Smooth muscle cell (in vitro differentiated cells): ENCODE data around the gene TBRG4. TPM values are rescaled to one million over a fixed set of nuclear protein-coding genes. Genes with fewer than 3 reads are reported as not detected.

Experiments used
- DNase-seq: peaks from one replicate; lab custom pipeline; 2025; ENCODE audit not compliant: unreplicated experiment; lab: John Stamatoyannopoulos, UW
- H2AFZ ChIP-seq: fragments of 200-600 bp; sonication (generic); 2 replicates; pipeline ENCODE4 v1.6.0; 2016; ENCODE audit warnings: antibody characterized with exemption, low read depth, mild to moderate bottlenecking
- H3F3A ChIP-seq: fragments of 200-600 bp; sonication (generic); 2 replicates; pipeline ENCODE4 v1.6.0; 2017; ENCODE audit warnings: antibody characterized with exemption, low read depth
- H3K27ac ChIP-seq: fragments of 200-600 bp; sonication (generic); 2 replicates; pipeline ENCODE4 v1.5.1; 2016; ENCODE audit warnings: low read depth, mild to moderate bottlenecking
- H3K27me3 ChIP-seq: fragments of 200-600 bp; sonication (generic); 2 replicates; pipeline ENCODE4 v1.6.1; 2016; ENCODE audit warnings: low read depth, mild to moderate bottlenecking
- H3K36me3 ChIP-seq: fragments of 200-600 bp; sonication (generic); 2 replicates; pipeline ENCODE4 v1.5.1; 2016; ENCODE audit warnings: low read depth
- H3K4me1 ChIP-seq: fragments of 200-600 bp; sonication (generic); 2 replicates; pipeline ENCODE4 v1.5.1; 2016; ENCODE audit warnings: low read depth
- H3K4me2 ChIP-seq: fragments of 200-600 bp; sonication (generic); 2 replicates; pipeline ENCODE4 v1.6.0; 2016; ENCODE audit warnings: mild to moderate bottlenecking
- H3K4me3 ChIP-seq: fragments of 200-600 bp; sonication (generic); 2 replicates; pipeline ENCODE4 v1.5.1; 2016; ENCODE audit warnings: mild to moderate bottlenecking
- H3K79me2 ChIP-seq: fragments of 200-600 bp; sonication (generic); 2 replicates; pipeline ENCODE4 v1.6.0; 2016; ENCODE audit warnings: low read depth, mild to moderate bottlenecking
- H3K9ac ChIP-seq: fragments of 200-600 bp; sonication (generic); 2 replicates; pipeline ENCODE4 v1.6.0; 2016; ENCODE audit warnings: low read depth
- H3K9me3 ChIP-seq: fragments of 200-600 bp; sonication (generic); replicated peaks from 2 replicates; pipeline ENCODE4 v1.5.1; 2016; ENCODE audit warnings: low read depth
- H4K20me1 ChIP-seq: fragments of 200-600 bp; sonication (generic); 2 replicates; pipeline ENCODE4 v1.6.0; 2016; ENCODE audit warnings: low read depth
- WGBS: methylation state at CpG from one replicate; pipeline ENCODE4 v1.1.7; 2016; ENCODE audit warnings: low lambda C conversion rate; 5-methylcytosine and 5-hydroxymethylcytosine counted together
- polyA plus RNA-seq: library from polyadenylated mRNA; unstranded; fragments of >200 nt; fragmentation: Nextera tagmentation; extraction: Ambion mirVana; gene quantifications from 2 replicates; pipeline ENCODE4 v1.2.1, GENCODE V29; 2016
- total RNA-seq: library from RNA; depleted of rRNA; stranded (reverse); fragments of >200 nt; gene quantifications from 2 replicates; pipeline ENCODE4 v1.2.3, GENCODE V29; 2014
- TF ChIP-seq, protein P1 (sequence below): fragments of 200-600 bp; sonication (generic); IDR thresholded peaks from 2 replicates; pipeline ENCODE4 v1.5.1; 2017; ENCODE audit warnings: borderline replicate concordance, mild to moderate bottlenecking, antibody characterized with exemption; ENCODE audit not compliant: insufficient read depth, poor library complexity, severe bottlenecking

The TBRG4 gene
- total and polyA plus RNA-seq, 2 experiments from 2014 or later, result 30.2 to 52.5 TPM

DNA sequence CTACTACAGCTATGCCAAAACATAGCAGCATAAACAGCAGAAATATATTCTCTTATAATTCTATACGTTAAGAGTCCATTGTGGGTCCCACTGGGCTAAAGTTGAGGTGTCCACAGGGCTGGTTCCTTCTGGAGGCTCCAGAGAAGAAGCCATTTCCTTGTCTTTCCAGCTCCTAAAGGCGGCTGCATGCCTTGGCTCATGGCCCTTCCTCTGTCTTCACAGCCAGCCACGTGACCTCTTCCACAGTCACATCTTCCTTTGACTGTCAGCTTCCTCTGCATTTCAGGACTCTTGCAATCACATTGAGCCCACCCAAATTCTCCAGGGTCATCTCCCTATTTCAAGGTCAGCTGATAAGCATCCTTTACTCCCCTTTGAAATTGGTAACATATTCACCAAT lies 40.0 kb downstream of the TBRG4 start:
- 77% methylated on average over 3 of the region's 3 CpGs for WGBS
- no peak overlapping the region for H3K4me3 ChIP-seq
- TF ChIP-seq, protein P1, sequence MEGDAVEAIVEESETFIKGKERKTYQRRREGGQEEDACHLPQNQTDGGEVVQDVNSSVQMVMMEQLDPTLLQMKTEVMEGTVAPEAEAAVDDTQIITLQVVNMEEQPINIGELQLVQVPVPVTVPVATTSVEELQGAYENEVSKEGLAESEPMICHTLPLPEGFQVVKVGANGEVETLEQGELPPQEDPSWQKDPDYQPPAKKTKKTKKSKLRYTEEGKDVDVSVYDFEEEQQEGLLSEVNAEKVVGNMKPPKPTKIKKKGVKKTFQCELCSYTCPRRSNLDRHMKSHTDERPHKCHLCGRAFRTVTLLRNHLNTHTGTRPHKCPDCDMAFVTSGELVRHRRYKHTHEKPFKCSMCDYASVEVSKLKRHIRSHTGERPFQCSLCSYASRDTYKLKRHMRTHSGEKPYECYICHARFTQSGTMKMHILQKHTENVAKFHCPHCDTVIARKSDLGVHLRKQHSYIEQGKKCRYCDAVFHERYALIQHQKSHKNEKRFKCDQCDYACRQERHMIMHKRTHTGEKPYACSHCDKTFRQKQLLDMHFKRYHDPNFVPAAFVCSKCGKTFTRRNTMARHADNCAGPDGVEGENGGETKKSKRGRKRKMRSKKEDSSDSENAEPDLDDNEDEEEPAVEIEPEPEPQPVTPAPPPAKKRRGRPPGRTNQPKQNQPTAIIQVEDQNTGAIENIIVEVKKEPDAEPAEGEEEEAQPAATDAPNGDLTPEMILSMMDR, result no peak
- H3K4me2 ChIP-seq, result no peak overlapping the region
- no peaks in the 10 kb centered on the region for H3K27me3 ChIP-seq
- no peak overlapping the region for H2AFZ ChIP-seq
- DNase-seq, result no peak
- H3K27ac ChIP-seq, result no peak overlapping the region
- H3K79me2 ChIP-seq, result no peaks in the 10 kb centered on the region
- peaks cover 21% of the 10 kb centered on the region for H4K20me1 ChIP-seq
- no peaks in the 10 kb centered on the region for H3K4me1 ChIP-seq
- H3K9ac ChIP-seq, result no peak overlapping the region
- no peaks in the 10 kb centered on the region for H3K36me3 ChIP-seq
- H3K9me3 ChIP-seq, result no peaks in the 10 kb centered on the region
- no peaks in the 10 kb centered on the region for H3F3A ChIP-seq

DNA sequence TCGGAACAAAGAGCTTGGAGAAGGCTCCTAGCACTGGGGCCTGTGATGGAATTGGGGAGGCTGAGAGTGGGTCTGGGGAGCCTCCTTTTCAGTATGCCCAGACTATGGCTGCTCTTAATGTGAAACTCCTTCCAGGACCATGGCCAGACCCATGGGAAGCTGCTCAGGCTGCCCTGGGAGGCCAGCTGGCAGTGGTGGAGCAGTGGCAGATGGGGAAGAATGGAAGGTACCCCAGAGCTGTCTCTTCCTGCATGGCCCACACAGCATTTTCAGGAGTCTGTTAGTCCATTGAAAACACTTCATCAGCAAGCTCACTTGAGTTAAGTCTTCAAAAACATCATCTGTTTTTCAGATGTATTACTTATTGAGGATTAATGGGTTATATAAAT lies 41.2 kb downstream of the TBRG4 start:
- Histone ChIP-seq H3K79me2 (peaks cover 4% of the 10 kb centered on the region), H3K36me3 (no peaks in the 10 kb centered on the region), H3K9ac (no peak overlapping the region), H3F3A (no peaks in the 10 kb centered on the region), H4K20me1 (peaks cover 24% of the 10 kb centered on the region), H3K27ac (no peak overlapping the region), H2AFZ (no peak overlapping the region), H3K9me3 (no peaks in the 10 kb centered on the region), H3K4me3 (no peak overlapping the region), H3K27me3 (no peaks in the 10 kb centered on the region), H3K4me2 (no peak overlapping the region), H3K4me1 (no peaks in the 10 kb centered on the region)
- 92% methylated on average over 1 of the region's 1 CpG for WGBS
- TF ChIP-seq, protein P1, result no peak
- DNase-seq, result no peak

DNA sequence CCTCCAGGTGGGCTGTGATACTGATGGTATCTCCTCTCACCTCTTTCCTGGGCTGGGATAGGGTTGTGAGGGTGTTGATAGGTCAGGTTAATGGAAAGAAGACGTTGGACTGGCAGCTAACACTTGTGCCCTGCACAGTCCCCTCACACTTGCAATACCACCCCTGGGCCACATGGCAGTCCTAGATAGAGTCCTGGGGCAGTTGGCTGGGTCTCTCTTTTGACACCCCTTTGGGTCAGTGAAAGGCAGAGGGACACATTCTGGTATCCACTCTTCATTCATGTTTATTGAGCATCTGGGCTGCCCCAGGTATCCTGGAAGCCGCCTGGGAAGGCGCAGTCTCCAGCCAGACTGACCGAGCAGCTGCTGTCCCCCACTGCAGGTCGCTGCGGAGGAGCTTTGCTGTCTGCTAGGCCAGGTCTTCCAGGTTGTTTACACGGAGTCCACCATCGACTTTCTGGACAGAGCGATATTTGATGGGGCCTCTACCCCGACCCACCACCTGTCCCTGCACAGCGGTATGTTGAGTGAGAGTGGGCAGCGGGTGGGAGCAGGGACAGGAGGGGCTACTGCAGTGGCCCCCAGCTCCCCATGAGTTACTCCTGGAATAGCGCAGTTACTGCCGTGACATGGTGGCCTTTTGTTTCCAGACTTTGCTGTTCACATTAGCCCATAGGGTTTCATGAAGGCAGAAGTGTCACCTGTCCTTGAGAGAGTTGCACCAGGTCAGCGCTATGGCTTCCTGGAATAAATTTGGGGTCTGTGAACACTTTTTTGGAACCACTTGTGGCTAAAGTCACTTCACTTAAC lies 41.8 kb downstream of the TBRG4 start:
- H3K79me2 ChIP-seq, result peaks cover 4% of the 10 kb centered on the region
- DNase-seq, result no peak
- no peaks in the 10 kb centered on the region for H3F3A ChIP-seq
- H3K9me3 ChIP-seq, result no peaks in the 10 kb centered on the region
- no peak overlapping the region for H3K27ac ChIP-seq
- 98% methylated on average over 15 of the region's 15 CpGs for WGBS
- no peak overlapping the region for H3K4me2 ChIP-seq
- peaks cover 24% of the 10 kb centered on the region for H4K20me1 ChIP-seq
- TF ChIP-seq, protein P1, result no peak
- no peak overlapping the region for H2AFZ ChIP-seq
- H3K4me1 ChIP-seq, result no peaks in the 10 kb centered on the region
- H3K4me3 ChIP-seq, result no peak overlapping the region
- no peaks in the 10 kb centered on the region for H3K27me3 ChIP-seq
- H3K9ac ChIP-seq, result no peak overlapping the region
- no peaks in the 10 kb centered on the region for H3K36me3 ChIP-seq
